Keratinocyte (primary cell): ENCODE results near the gene UBE2I.

Experiments used
- EZH2 ChIP-seq: IDR thresholded peaks from one replicate; pipeline ENCODE4 v1.6.1; 2012; ENCODE audit warnings: inconsistent platforms, mild to moderate bottlenecking, low read length, moderate library complexity
- TF ChIP-seq, protein P1 (sequence below), 3 experiments: IDR thresholded peaks in 1 of 3; conservative IDR thresholded peaks in 1 of 3; optimal IDR thresholded peaks in 1 of 3; 2 replicates in 2 of 3; 3 replicates in 1 of 3; pipeline versions ENCODE3 to v1.5.1; 2011; ENCODE audit warnings: low read length in 3 of 3, mild to moderate bottlenecking in 3 of 3, moderate library complexity in 2 of 3, control low read depth in 1 of 3, inconsistent platforms in 1 of 3; ENCODE audit not compliant: insufficient read depth in 2 of 3; ENCODE audit errors: extremely low read depth in 1 of 3

DNA sequence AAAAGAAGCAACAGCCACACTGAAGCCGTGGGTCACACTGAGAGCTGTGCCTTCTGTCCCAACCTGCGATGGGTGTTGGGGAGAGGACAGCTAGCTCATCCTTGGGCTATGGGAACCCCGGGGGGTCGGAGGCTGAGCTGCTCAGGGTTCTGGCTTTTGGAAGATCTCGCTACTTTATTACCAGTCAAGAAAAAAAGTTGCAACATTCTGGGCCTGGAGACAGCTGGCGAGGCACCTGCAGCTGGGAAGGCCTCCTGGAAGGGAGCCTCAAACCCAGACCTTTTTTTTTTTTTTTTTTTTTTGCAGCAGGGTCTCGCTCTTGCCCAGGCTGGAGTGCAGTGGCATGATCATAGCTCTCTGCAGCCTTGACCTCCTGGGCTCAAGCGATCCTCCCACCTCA is 28.7 kb upstream of the UBE2I start:
- TF ChIP-seq, protein P1, sequence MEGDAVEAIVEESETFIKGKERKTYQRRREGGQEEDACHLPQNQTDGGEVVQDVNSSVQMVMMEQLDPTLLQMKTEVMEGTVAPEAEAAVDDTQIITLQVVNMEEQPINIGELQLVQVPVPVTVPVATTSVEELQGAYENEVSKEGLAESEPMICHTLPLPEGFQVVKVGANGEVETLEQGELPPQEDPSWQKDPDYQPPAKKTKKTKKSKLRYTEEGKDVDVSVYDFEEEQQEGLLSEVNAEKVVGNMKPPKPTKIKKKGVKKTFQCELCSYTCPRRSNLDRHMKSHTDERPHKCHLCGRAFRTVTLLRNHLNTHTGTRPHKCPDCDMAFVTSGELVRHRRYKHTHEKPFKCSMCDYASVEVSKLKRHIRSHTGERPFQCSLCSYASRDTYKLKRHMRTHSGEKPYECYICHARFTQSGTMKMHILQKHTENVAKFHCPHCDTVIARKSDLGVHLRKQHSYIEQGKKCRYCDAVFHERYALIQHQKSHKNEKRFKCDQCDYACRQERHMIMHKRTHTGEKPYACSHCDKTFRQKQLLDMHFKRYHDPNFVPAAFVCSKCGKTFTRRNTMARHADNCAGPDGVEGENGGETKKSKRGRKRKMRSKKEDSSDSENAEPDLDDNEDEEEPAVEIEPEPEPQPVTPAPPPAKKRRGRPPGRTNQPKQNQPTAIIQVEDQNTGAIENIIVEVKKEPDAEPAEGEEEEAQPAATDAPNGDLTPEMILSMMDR (optimal IDR thresholded peaks at IDR 0.05 in 1 of 3, IDR thresholded peaks at IDR 0.05 in 1 of 3, conservative IDR thresholded peaks at IDR 0.05 in 1 of 3; ENCODE audit: extremely low read depth in 1 of 3, insufficient read depth in 2 of 3, low read length in 3 of 3) = no peak
- TF ChIP-seq EZH2 = no peak
